Gastroesophageal sphincter (tissue), 3 donors: ENCODE data around the gene NAALADL2.

Experiments used
- CTCF ChIP-seq, 4 experiments: fragments of 200-600 bp in 2 of 4; fragments of 450-650 bp in 2 of 4; sonication (generic) in 1 of 4; IDR thresholded peaks; one replicate each; pipeline ENCODE4 v1.5.1; 2017 to 2019; ENCODE audit warnings: antibody characterized with exemption in 4 of 4, mild to moderate bottlenecking in 2 of 4, moderate library complexity in 2 of 4
- EP300 ChIP-seq: sonication (generic); formaldehyde crosslinking; IDR thresholded peaks from one replicate; pipeline ENCODE4 v1.6.1; 2017; ENCODE audit warnings: antibody characterized with exemption, mild to moderate bottlenecking

- TF ChIP-seq CTCF (IDR thresholded peaks at IDR 0.05) (no peak), EP300 (no peak)
These were observed 746.7 kb downstream of the NAALADL2 start for GRCh38 chr3:175605851-175606250.
